Breast epithelium (tissue), 4 donors: ENCODE measurements around the gene KIAA1217. TPM values are rescaled to one million over a fixed set of nuclear protein-coding genes. Genes with fewer than 3 reads are reported as not detected.

Source experiments
- DNase-seq, 2 donors: peaks; one replicate each; pipeline ENCODE4 v3.0.0-alpha.2; 2019; ENCODE audit warnings: low spot score in 2 of 2
- H3K27ac ChIP-seq, 2 donors: fragments of 200-600 bp; sonication (generic) in 1 of 2; one replicate each; pipeline ENCODE4 v1.5.1; 2016 to 2019; ENCODE audit warnings: mild to moderate bottlenecking in 1 of 2
- H3K27me3 ChIP-seq, 2 donors: fragments of 200-600 bp; sonication (generic) in 1 of 2; one replicate each; pipeline versions ENCODE4 v1.5.1 to v1.6.0; 2017 to 2019; ENCODE audit warnings: control low read depth in 1 of 2, mild to moderate bottlenecking in 1 of 2
- H3K36me3 ChIP-seq: fragments of 200-600 bp; one replicate; pipeline ENCODE4 v1.5.1; 2019
- H3K4me1 ChIP-seq, 2 donors: fragments of 200-600 bp; sonication (generic); one replicate each; pipeline ENCODE4 v1.5.1; 2016 to 2019; ENCODE audit warnings: control low read depth in 1 of 2
- H3K4me3 ChIP-seq, 3 donors: fragments of 200-600 bp; sonication (generic); 1 replicate in 2 of 3; 2 replicates in 1 of 3; pipeline ENCODE4 v1.5.1; 2016 to 2019; ENCODE audit warnings: mild to moderate bottlenecking in 3 of 3, moderate library complexity in 2 of 3
- H3K9me3 ChIP-seq, 2 donors: fragments of 200-600 bp; sonication (generic) in 1 of 2; one replicate each; pipeline ENCODE4 v1.5.1; 2016 to 2019; ENCODE audit warnings: control low read depth in 1 of 2
- CTCF ChIP-seq, 3 donors: fragments of 450-650 bp; IDR thresholded peaks; one replicate each; pipeline ENCODE4 v1.5.1; 2016 to 2017; ENCODE audit warnings: antibody characterized with exemption in 3 of 3, mild to moderate bottlenecking in 3 of 3, moderate library complexity in 3 of 3
- POLR2A ChIP-seq: fragments of 450-650 bp; IDR thresholded peaks from one replicate; pipeline ENCODE4 v1.6.1; 2016; ENCODE audit warnings: antibody characterized with exemption, mild to moderate bottlenecking, moderate library complexity
- POLR2AphosphoS5 ChIP-seq, 3 donors: sonication (generic); formaldehyde crosslinking; IDR thresholded peaks; one replicate each; pipeline ENCODE4 v1.6.1; 2017; ENCODE audit warnings: antibody characterized with exemption in 3 of 3
- intact Hi-C: fragments of 100-400 bp; cut with DNase I; formaldehyde crosslinking; loops from one replicate; pipeline ENCODE4 v1.15.1; 2023; ENCODE audit warnings: low total_unique reads
- total RNA-seq, 3 donors: library from RNA; depleted of rRNA; stranded (reverse); fragments of >200 nt; gene quantifications; one replicate each; pipeline ENCODE4 v1.1.0, GENCODE V29; 2016

Gene KIAA1217
- total RNA-seq, 3 donors from 2014 or later, result 19.7 to 154 (median 83.6) TPM

GRCh38 chr10:24255881-24256311 is 47.0 kb downstream of the KIAA1217 start:
- Histone ChIP-seq H3K27me3 (no peaks in the 10 kb centered on the region), H3K27ac (peak overlapping the region; percentile 94 to 97), H3K4me1 (peaks cover 11 to 27% of the 10 kb centered on the region in 2 donors), H3K36me3 (no peaks in the 10 kb centered on the region), H3K4me3 (peak overlapping the region in 2 of 3 donors; percentile 39 to 60), H3K9me3 (no peaks in the 10 kb centered on the region)
- intact Hi-C loops, result no loop called here
- TF ChIP-seq POLR2A, result no peak
- peak in 2 of 3 donors; percentile 67 to 72 for TF ChIP-seq POLR2AphosphoS5 (IDR thresholded peaks at IDR 0.05)
- TF ChIP-seq CTCF (IDR thresholded peaks at IDR 0.05), result no peak
- peak; percentile 65 to 91 for DNase-seq

DNA sequence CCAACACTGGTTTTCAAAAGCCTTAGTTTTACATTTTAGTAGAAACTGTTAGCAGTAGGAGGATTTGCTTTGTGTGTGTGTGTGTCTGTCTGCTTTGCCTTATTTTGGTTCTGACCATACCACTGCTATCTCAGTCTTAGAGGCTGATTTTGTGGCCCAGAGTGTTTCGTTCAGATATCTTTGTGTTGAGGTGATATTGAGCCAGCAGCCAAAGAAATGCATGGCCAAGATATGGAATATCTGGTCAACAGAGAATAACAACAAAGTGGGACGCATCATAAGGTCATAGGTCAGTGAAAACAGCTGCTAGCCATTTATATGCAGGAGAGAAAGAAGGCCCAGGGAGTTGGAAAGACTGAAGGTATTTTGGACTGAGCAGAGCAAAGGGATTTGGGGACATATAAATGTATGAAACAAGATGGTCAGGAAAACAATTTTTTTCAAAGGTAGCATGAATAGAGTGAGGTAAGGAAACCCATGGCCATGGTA is 47.7 kb downstream of the KIAA1217 start:
- intact Hi-C loops, result no loop called here
- peak overlapping the region in 2 of 3 donors; percentile 39 to 60 for H3K4me3 ChIP-seq
- DNase-seq, result no peak
- no peaks in the 10 kb centered on the region for H3K27me3 ChIP-seq
- peaks cover 11 to 30% of the 10 kb centered on the region in 2 donors for H3K4me1 ChIP-seq
- H3K36me3 ChIP-seq, result no peaks in the 10 kb centered on the region
- peak overlapping the region; percentile 94 to 97 for H3K27ac ChIP-seq
- TF ChIP-seq POLR2A (no peak), POLR2AphosphoS5 (IDR thresholded peaks at IDR 0.05) (no peak), CTCF (IDR thresholded peaks at IDR 0.05) (no peak)
- no peaks in the 10 kb centered on the region for H3K9me3 ChIP-seq

- Histone ChIP-seq H3K27me3 (no peaks in the 10 kb centered on the region), H3K4me1 (peaks cover 11 to 36% of the 10 kb centered on the region in 2 donors), H3K4me3 (peak overlapping the region in 1 of 3 donors; percentile 60), H3K9me3 (no peaks in the 10 kb centered on the region), H3K27ac (peak overlapping the region; percentile 94 to 97), H3K36me3 (no peaks in the 10 kb centered on the region)
- TF ChIP-seq POLR2AphosphoS5 (IDR thresholded peaks at IDR 0.05) (no peak), CTCF (IDR thresholded peaks at IDR 0.05) (no peak), POLR2A (no peak)
- DNase-seq, result no peak
- intact Hi-C loops, result no loop called here
Measured at GRCh38 chr10:24257588-24257987, 48.6 kb downstream of the KIAA1217 start.

GRCh38 chr10:24259365-24260130 is 50.6 kb downstream of the KIAA1217 start:
- no peaks in the 10 kb centered on the region for H3K9me3 ChIP-seq
- no peak for DNase-seq
- H3K36me3 ChIP-seq, result no peaks in the 10 kb centered on the region
- TF ChIP-seq CTCF (IDR thresholded peaks at IDR 0.05) (no peak), POLR2AphosphoS5 (IDR thresholded peaks at IDR 0.05) (peak in 1 of 3 donors; percentile 33)
- intact Hi-C loops, result no loop called here
- H3K4me1 ChIP-seq, result peaks cover 11 to 36% of the 10 kb centered on the region in 2 donors
- H3K27me3 ChIP-seq, result no peaks in the 10 kb centered on the region
- H3K4me3 ChIP-seq, result peak overlapping the region in 2 of 3 donors; percentile 17 to 27
- peak overlapping the region; percentile 46 to 77 for H3K27ac ChIP-seq

DNA sequence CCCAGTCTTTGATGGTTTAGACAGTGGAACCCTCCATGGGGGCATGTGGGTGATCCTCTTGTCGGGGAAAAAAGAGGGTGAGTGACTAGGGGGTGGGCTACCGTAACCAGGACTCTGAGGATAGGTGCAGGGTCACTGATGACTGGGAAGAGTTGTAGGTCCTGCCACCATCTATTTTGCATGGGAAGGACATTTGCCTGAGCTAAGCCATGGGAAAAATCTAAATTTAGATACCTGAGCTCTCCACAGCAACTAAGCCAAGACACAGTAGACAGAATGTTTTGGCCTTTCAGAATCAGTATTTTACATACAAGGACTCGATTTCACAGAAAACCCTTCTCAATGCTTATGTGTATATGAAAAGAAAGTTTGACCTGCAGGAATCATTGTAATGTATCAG is 52.7 kb downstream of the KIAA1217 start:
- intact Hi-C loops, result no loop called here
- no peak overlapping the region for H3K4me3 ChIP-seq
- no peak for TF ChIP-seq CTCF (IDR thresholded peaks at IDR 0.05)
- no peak for TF ChIP-seq POLR2AphosphoS5 (IDR thresholded peaks at IDR 0.05)
- TF ChIP-seq POLR2A, result no peak
- no peaks in the 10 kb centered on the region for H3K27me3 ChIP-seq
- H3K9me3 ChIP-seq, result no peaks in the 10 kb centered on the region
- peaks cover 0 to 26% of the 10 kb centered on the region in 2 donors for H3K4me1 ChIP-seq
- H3K27ac ChIP-seq, result peak overlapping the region; percentile 62 to 85
- DNase-seq, result no peak
- no peaks in the 10 kb centered on the region for H3K36me3 ChIP-seq
